DND-41 (cell line): ENCODE data around the gene CACNA2D3.

Experiments used
- ATAC-seq: fragments of 200-7000 bp; cut with Tn5 transposase; 3 replicates; pipeline ENCODE4 v1.9.1; 2021; ENCODE audit warnings: low read depth; ENCODE audit not compliant: insufficient read depth
- DNase-seq: peaks from one replicate; pipeline ENCODE4 v3.0.0-alpha.2; 2020
- H2AFZ ChIP-seq: 2 replicates; pipeline ENCODE4 v1.6.0; 2012; ENCODE audit warnings: low read depth, low read length
- H3K27ac ChIP-seq: 2 replicates; pipeline ENCODE4 v1.5.1; 2012; ENCODE audit warnings: low read length, inconsistent platforms
- H3K27me3 ChIP-seq: fragments of 200-600 bp; sonication (generic); 2 replicates; pipeline ENCODE4 v1.6.0; 2012; ENCODE audit warnings: low read length, mild to moderate bottlenecking, inconsistent platforms; ENCODE audit not compliant: insufficient read depth, poor library complexity
- H3K36me3 ChIP-seq: 2 replicates; pipeline ENCODE4 v1.5.1; 2012; ENCODE audit warnings: low read length, inconsistent platforms; ENCODE audit not compliant: insufficient read depth
- H3K4me1 ChIP-seq: 2 replicates; pipeline ENCODE4 v1.5.1; 2012; ENCODE audit warnings: mild to moderate bottlenecking, low read length; ENCODE audit not compliant: insufficient read depth
- H3K4me2 ChIP-seq: 2 replicates; pipeline ENCODE4 v1.6.0; 2012; ENCODE audit warnings: mild to moderate bottlenecking, moderate library complexity, low read length, inconsistent platforms; ENCODE audit not compliant: insufficient read depth
- H3K4me3 ChIP-seq, 2 experiments: fragments of 200-600 bp in 1 of 2; shearing (Covaris generic) in 1 of 2; 2 replicates each; pipeline ENCODE4 v1.5.1; 2012 to 2016; ENCODE audit warnings: inconsistent platforms in 2 of 2, low read length in 2 of 2, mild to moderate bottlenecking in 2 of 2, low read depth in 1 of 2, moderate library complexity in 1 of 2
- H3K79me2 ChIP-seq: 2 replicates; pipeline ENCODE4 v1.6.0; 2012; ENCODE audit warnings: low read length, inconsistent platforms; ENCODE audit not compliant: insufficient read depth
- H3K9ac ChIP-seq: 2 replicates; pipeline ENCODE4 v1.6.0; 2012; ENCODE audit warnings: low read depth, mild to moderate bottlenecking, inconsistent platforms, low read length, moderate library complexity
- H3K9me3 ChIP-seq: 2 replicates; pipeline ENCODE4 v1.5.1; 2012; ENCODE audit warnings: low read length, moderate library complexity, mild to moderate bottlenecking, inconsistent platforms; ENCODE audit not compliant: insufficient read depth, severe bottlenecking
- H4K20me1 ChIP-seq: 2 replicates; pipeline ENCODE4 v1.6.0; 2012; ENCODE audit warnings: low read length; ENCODE audit not compliant: insufficient read depth
- EZH2 ChIP-seq: IDR thresholded peaks from 3 replicates; pipeline ENCODE4 v1.6.1; 2012; ENCODE audit warnings: borderline replicate concordance, low read depth, mild to moderate bottlenecking, moderate library complexity, low read length, inconsistent platforms; ENCODE audit not compliant: severe bottlenecking
- TF ChIP-seq, protein P1 (sequence below): IDR thresholded peaks from 2 replicates; pipeline ENCODE4 v1.5.1; 2012; ENCODE audit warnings: borderline replicate concordance, low read length, moderate library complexity, mild to moderate bottlenecking; ENCODE audit not compliant: poor library complexity, severe bottlenecking; ENCODE audit errors: extremely low read depth

Gene CACNA2D3

DNA sequence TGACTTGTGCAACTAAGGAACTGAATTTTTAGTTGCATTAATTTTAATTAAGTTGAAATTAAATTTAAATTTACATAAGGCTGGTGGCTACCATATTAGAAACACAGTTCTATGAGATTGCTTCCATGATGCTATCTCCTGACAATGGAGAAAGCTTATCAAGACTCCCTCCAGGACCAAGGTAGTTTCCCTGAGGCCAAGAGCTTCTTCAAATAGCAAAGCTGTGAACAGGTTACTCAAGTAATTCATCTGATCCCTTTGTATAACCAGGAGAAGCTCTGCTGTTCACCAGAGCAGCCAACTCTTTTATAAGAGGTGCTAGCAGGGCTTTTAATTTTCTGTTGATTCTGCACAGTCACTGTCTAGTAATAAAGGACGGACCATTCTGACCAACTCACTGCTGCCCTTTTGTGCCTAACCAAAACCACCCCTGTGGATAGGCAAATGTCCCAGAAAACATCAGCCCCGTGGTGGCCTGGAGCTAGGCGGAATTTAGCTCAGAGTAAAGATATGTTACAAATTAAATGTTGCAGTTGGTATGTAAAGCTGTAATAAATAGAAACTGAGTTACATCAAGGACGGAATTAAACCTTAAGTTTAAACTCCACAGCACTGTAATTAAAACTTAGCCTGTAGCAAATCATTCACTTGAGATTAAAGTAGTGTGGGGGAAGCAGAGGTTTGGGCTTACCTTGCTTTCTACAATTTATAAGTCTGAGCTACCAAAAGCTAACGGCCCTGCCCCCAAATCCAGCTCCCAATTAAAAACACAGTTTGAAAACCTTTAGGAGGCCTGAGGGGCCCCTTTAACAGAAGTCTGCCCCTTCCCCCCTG, 861.1 kb downstream of the CACNA2D3 start:
- H3K4me2 ChIP-seq: no peak overlapping the region
- DNase-seq (no peak), ATAC-seq (no peak)
- no peaks in the 10 kb centered on the region for H3K9me3 ChIP-seq
- H4K20me1 ChIP-seq: no peaks in the 10 kb centered on the region
- TF ChIP-seq, protein P1, sequence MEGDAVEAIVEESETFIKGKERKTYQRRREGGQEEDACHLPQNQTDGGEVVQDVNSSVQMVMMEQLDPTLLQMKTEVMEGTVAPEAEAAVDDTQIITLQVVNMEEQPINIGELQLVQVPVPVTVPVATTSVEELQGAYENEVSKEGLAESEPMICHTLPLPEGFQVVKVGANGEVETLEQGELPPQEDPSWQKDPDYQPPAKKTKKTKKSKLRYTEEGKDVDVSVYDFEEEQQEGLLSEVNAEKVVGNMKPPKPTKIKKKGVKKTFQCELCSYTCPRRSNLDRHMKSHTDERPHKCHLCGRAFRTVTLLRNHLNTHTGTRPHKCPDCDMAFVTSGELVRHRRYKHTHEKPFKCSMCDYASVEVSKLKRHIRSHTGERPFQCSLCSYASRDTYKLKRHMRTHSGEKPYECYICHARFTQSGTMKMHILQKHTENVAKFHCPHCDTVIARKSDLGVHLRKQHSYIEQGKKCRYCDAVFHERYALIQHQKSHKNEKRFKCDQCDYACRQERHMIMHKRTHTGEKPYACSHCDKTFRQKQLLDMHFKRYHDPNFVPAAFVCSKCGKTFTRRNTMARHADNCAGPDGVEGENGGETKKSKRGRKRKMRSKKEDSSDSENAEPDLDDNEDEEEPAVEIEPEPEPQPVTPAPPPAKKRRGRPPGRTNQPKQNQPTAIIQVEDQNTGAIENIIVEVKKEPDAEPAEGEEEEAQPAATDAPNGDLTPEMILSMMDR: no peak
- no peak for TF ChIP-seq EZH2
- no peak overlapping the region for H3K4me3 ChIP-seq
- no peak overlapping the region for H2AFZ ChIP-seq
- H3K27ac ChIP-seq: no peak overlapping the region
- H3K4me1 ChIP-seq: no peaks in the 10 kb centered on the region
- H3K36me3 ChIP-seq: no peaks in the 10 kb centered on the region
- H3K27me3 ChIP-seq: no peaks in the 10 kb centered on the region
- H3K9ac ChIP-seq: no peak overlapping the region
- no peaks in the 10 kb centered on the region for H3K79me2 ChIP-seq

DNA sequence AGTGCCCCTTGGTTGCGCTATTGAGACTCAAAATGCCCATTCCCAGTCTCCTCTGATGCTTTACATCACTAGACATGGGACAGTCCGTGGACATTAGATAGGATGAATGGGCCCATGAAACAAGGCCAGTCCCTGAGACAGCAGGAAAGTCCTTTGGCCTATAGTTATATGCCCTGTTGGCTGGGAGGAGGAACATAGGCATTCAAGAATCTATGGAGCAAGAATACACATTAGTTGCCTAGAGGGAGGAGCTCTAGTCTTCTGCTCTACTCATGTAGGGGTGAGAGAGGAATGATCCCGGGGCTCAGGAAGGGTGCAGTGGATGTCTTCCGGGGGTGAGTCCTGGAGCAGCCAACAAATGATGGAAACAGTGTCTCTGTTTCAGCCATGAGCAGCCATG, 863.5 kb downstream of the CACNA2D3 start:
- no peak for ATAC-seq
- no peak overlapping the region for H3K27ac ChIP-seq
- TF ChIP-seq, protein P1: no peak
- no peaks in the 10 kb centered on the region for H3K27me3 ChIP-seq
- no peak for DNase-seq
- H2AFZ ChIP-seq: no peak overlapping the region
- H3K4me2 ChIP-seq: no peak overlapping the region
- H3K4me3 ChIP-seq: no peak overlapping the region
- no peaks in the 10 kb centered on the region for H3K4me1 ChIP-seq
- no peak overlapping the region for H3K9ac ChIP-seq
- no peaks in the 10 kb centered on the region for H3K36me3 ChIP-seq
- no peaks in the 10 kb centered on the region for H3K79me2 ChIP-seq
- H4K20me1 ChIP-seq: no peaks in the 10 kb centered on the region
- H3K9me3 ChIP-seq: no peaks in the 10 kb centered on the region

DNA sequence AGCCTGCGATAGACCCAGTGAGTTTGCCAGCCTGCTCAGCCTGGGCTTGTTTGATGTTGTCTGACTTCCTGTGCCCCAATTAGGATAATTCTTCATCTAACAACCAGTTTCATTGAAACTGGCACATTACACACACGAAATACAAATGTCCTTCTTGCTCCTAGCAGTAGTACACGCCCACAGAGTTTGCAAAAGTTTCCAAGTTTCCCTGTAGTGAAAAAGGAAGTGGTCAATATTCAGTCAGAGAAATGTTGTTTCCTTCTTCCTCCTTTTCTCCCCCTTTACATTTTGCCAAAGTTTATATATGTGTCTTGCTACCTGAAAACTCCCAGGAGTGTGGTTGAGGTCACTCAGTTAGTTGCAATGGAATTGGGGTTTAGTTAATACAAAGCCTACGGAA, 863.9 kb downstream of the CACNA2D3 start:
- H3K9ac ChIP-seq: no peak overlapping the region

More for the DNA sequence above, 863.9 kb downstream of the CACNA2D3 start:
- no peak for ATAC-seq
- TF ChIP-seq, protein P1: no peak
- TF ChIP-seq EZH2: no peak
- H3K4me2 ChIP-seq: no peak overlapping the region
- no peak overlapping the region for H2AFZ ChIP-seq
- no peaks in the 10 kb centered on the region for H3K36me3 ChIP-seq
- no peaks in the 10 kb centered on the region for H3K9me3 ChIP-seq
- no peaks in the 10 kb centered on the region for H3K4me1 ChIP-seq
- no peak overlapping the region for H3K4me3 ChIP-seq
- no peaks in the 10 kb centered on the region for H3K79me2 ChIP-seq
- no peak overlapping the region for H3K27ac ChIP-seq
- no peaks in the 10 kb centered on the region for H3K27me3 ChIP-seq
- DNase-seq: no peak
- no peaks in the 10 kb centered on the region for H4K20me1 ChIP-seq
